Osteoblast (primary cell): ENCODE measurements around the gene EZH1. TPM values are rescaled to one million over a fixed set of nuclear protein-coding genes. Genes with fewer than 3 reads are reported as not detected.

Experiments used
- DNase-seq: peaks from one replicate; pipeline ENCODE4 v3.0.0; 2011; ENCODE audit warnings: low spot score, mixed read lengths; ENCODE audit not compliant: insufficient read length; ENCODE audit errors: missing footprints
- H2AFZ ChIP-seq: 2 replicates; pipeline ENCODE4 v1.6.0; 2011; ENCODE audit warnings: mild to moderate bottlenecking, low read length
- H3K27ac ChIP-seq: 2 replicates; pipeline ENCODE4 v1.5.1; 2011; ENCODE audit warnings: mild to moderate bottlenecking, low read depth, low read length, moderate library complexity
- H3K27me3 ChIP-seq: 2 replicates; pipeline ENCODE4 v1.6.0; 2012; ENCODE audit warnings: mild to moderate bottlenecking, control low read depth, inconsistent platforms, low read length, moderate library complexity; ENCODE audit not compliant: insufficient read depth
- H3K36me3 ChIP-seq: 2 replicates; pipeline ENCODE4 v1.5.1; 2011; ENCODE audit warnings: mild to moderate bottlenecking, low read length, control low read depth, moderate library complexity; ENCODE audit not compliant: insufficient read depth
- H3K4me1 ChIP-seq: 2 replicates; pipeline ENCODE4 v1.5.1; 2011; ENCODE audit warnings: mild to moderate bottlenecking, low read length, control low read depth, moderate library complexity; ENCODE audit not compliant: insufficient read depth
- H3K4me2 ChIP-seq: 2 replicates; pipeline ENCODE4 v1.6.0; 2011; ENCODE audit warnings: mild to moderate bottlenecking, low read length; ENCODE audit not compliant: insufficient read depth
- H3K4me3 ChIP-seq: fragments of 200-600 bp; sonication (generic); 3 replicates; pipeline ENCODE4 v1.5.1; 2012; ENCODE audit warnings: mild to moderate bottlenecking, low read length, inconsistent platforms; ENCODE audit not compliant: insufficient read depth
- H3K79me2 ChIP-seq: 2 replicates; pipeline ENCODE4 v1.6.0; 2012; ENCODE audit warnings: mild to moderate bottlenecking, low read length, control low read depth, inconsistent platforms; ENCODE audit not compliant: insufficient read depth
- H3K9me3 ChIP-seq: 2 replicates; pipeline ENCODE4 v1.5.1; 2011; ENCODE audit warnings: low read depth, low read length, control low read depth
- H4K20me1 ChIP-seq: 2 replicates; pipeline ENCODE4 v1.6.0; 2012; ENCODE audit warnings: mild to moderate bottlenecking, low read length, control low read depth; ENCODE audit not compliant: insufficient read depth
- CTCF ChIP-seq: IDR thresholded peaks from 2 replicates; pipeline ENCODE4 v1.5.1; 2011; ENCODE audit warnings: mild to moderate bottlenecking, low read depth, low read length, moderate library complexity; ENCODE audit errors: extremely low read depth
- total RNA-seq: library from RNA; depleted of rRNA; stranded (reverse); fragments of >200 nt; gene quantifications from 2 replicates; pipeline ENCODE4 v1.2.3, GENCODE V29; 2012

The EZH1 gene
- total RNA-seq, 1 donor = 30.8 TPM

GRCh38 chr17:42775534-42776098 lies 30.8 kb upstream of the EZH1 start:
- DNase-seq = peak; percentile 88
- peaks cover 36% of the 10 kb centered on the region for H3K36me3 ChIP-seq
- H3K4me1 ChIP-seq = peaks cover 35% of the 10 kb centered on the region
- H3K79me2 ChIP-seq = peaks cover 7% of the 10 kb centered on the region
- H2AFZ ChIP-seq = no peak overlapping the region
- TF ChIP-seq CTCF = no peak
- no peaks in the 10 kb centered on the region for H3K9me3 ChIP-seq
- H4K20me1 ChIP-seq = peaks cover 3% of the 10 kb centered on the region
- H3K27me3 ChIP-seq = no peaks in the 10 kb centered on the region
- no peak overlapping the region for H3K4me3 ChIP-seq
- H3K27ac ChIP-seq = peak overlapping the region; percentile 63
- peak overlapping the region; percentile 17 for H3K4me2 ChIP-seq

- Histone ChIP-seq H3K4me2 (peak overlapping the region; percentile 98), H3K27me3 (no peaks in the 10 kb centered on the region), H4K20me1 (no peaks in the 10 kb centered on the region), H3K4me1 (peaks cover 28% of the 10 kb centered on the region), H3K27ac (peak overlapping the region; percentile 86), H3K4me3 (peak overlapping the region; percentile 88), H3K79me2 (peaks cover 7% of the 10 kb centered on the region), H3K36me3 (peaks cover 34% of the 10 kb centered on the region), H3K9me3 (no peaks in the 10 kb centered on the region), H2AFZ (peak overlapping the region; percentile 95)
- no peak for TF ChIP-seq CTCF
- peak; percentile 71 for DNase-seq
Observed at GRCh38 chr17:42774066-42774745, 29.4 kb upstream of the EZH1 start.

- peak; percentile 98 for DNase-seq
Observed at GRCh38 chr17:42773290-42774035, 28.6 kb upstream of the EZH1 start, which contains the start of gene VPS25. TSS of gene VPS25 (plus strand) at chr17:42773449. CDS start at chr17:42773476, 27 bp downstream.

More at GRCh38 chr17:42773290-42774035, 28.6 kb upstream of the EZH1 start, which contains the start of gene VPS25:
- peaks cover 27% of the 10 kb centered on the region for H3K36me3 ChIP-seq
- no peaks in the 10 kb centered on the region for H4K20me1 ChIP-seq
- H3K27me3 ChIP-seq = no peaks in the 10 kb centered on the region
- H3K4me1 ChIP-seq = peaks cover 28% of the 10 kb centered on the region
- H3K4me3 ChIP-seq = peak within 1 kb of the TSS; percentile 88
- H3K79me2 ChIP-seq = peaks cover 7% of the 10 kb centered on the region
- peak; percentile 15 for TF ChIP-seq CTCF
- peak within 1 kb of the TSS; percentile 95 for H2AFZ ChIP-seq
- H3K4me2 ChIP-seq = peak within 1 kb of the TSS; percentile 98
- no peaks in the 10 kb centered on the region for H3K9me3 ChIP-seq
- H3K27ac ChIP-seq = peak within 1 kb of the TSS; percentile 86
